ENCODE results near the gene PTGER2.

Gene PTGER2

GRCh38 chr14:52377940-52378339, 63.8 kb downstream of the PTGER2 start:
- no peak for DNase-seq (ENCODE audit: low read depth)

All from amniotic epithelial cell (primary cell).